SH-SY5Y (cell line): ENCODE measurements around the gene REP15.

ENCODE experiments used
- GATA2 ChIP-seq: IDR thresholded peaks from 2 replicates; pipeline ENCODE4 v1.6.1; 2011; ENCODE audit warnings: mild to moderate bottlenecking, low read depth, low read length
- GATA3 ChIP-seq: IDR thresholded peaks from 2 replicates; pipeline ENCODE4 v1.6.1; 2011; ENCODE audit warnings: low read depth, mild to moderate bottlenecking, low read length, moderate library complexity

Gene REP15

GRCh38 chr12:27689558-27690180 lies 6.6 kb upstream of the REP15 start:
- TF ChIP-seq GATA3 (no peak), GATA2 (no peak)

- no peak for TF ChIP-seq GATA3
- no peak for TF ChIP-seq GATA2
Observed at GRCh38 chr12:27693403-27693802, 2.8 kb upstream of the REP15 start.

- no peak for TF ChIP-seq GATA2
- no peak for TF ChIP-seq GATA3
Observed at GRCh38 chr12:27695556-27696292, 523 bp upstream of the REP15 start.

- TF ChIP-seq GATA2 = no peak
- no peak for TF ChIP-seq GATA3
Observed at GRCh38 chr12:27696864-27697564, 767 bp downstream of the REP15 start.

DNA sequence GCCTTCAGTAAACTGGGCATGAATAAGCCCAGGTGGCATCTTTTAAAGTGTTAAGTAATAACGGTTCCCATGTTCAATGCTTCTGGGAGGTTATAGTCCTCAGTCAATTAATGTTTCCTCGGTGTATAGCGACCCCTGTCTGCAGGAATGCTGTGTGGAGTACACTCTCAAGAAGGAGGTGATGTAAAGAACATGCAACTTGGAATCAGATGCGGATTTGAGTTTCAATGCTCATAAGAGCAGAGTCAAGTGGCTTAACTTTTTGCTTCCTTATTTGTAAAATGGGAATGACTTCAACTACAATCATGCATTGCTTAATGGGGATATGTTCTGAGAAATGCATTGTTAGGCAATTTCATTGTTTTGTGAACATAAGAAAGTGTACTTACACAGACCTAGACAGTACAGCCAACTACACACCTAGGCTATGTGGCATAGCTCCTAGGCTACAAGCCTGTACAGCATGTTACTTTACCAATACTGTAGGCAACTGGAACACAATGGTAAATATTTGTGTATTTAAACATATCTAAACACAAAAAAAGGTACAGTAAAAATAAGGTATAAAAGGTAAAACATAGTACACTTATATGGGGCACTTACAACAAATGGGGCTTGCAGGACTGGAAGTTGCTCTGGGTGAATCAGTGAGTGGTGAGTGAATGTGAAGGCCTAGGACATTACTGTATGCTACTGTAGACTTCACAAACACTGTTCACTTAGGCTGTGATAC lies 7.6 kb downstream of the REP15 start:
- TF ChIP-seq GATA3 (no peak), GATA2 (no peak)

DNA sequence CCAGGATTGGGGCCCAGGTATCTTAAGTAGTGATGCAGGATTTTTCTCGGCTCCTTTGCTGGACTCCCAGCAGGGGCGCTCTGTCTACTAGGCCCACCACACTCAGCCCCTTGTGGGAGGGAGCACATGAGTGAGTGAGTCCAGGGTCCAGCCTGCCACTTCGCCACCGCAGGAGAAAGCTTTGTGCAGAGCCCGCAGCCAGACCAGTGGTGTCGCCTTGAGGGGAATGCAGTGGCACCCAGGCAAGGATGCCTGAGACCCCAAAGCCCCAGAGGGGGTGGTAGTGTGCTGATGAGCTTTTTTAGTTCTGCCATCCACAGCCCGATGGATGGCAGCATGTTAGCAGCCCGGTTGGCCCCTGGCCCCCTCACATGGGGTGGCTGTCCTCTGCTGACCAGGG lies 9.0 kb downstream of the REP15 start:
- TF ChIP-seq GATA2 (no peak), GATA3 (no peak)

DNA sequence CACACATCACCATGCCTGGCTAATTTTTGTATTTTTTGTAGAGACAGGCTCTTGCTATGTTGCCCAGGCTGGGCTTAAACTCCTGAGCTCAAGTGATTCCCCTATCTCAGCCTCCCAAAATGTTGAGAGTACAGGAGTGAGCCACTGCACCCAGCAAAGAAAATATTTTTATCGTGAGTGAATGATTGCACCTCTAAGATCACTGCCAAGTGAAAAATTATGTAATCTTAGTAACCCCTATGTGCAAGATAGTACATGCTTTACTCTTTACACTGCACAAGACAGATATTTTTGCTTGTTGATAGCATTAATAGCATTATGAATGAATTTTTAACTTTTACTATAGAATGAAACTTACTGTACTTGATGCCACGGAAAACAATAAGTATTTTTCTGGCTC lies 11.0 kb downstream of the REP15 start:
- TF ChIP-seq GATA2 = no peak
- TF ChIP-seq GATA3 = no peak

GRCh38 chr12:27709212-27709931 lies 13.1 kb downstream of the REP15 start:
- TF ChIP-seq GATA2 (no peak), GATA3 (no peak)

DNA sequence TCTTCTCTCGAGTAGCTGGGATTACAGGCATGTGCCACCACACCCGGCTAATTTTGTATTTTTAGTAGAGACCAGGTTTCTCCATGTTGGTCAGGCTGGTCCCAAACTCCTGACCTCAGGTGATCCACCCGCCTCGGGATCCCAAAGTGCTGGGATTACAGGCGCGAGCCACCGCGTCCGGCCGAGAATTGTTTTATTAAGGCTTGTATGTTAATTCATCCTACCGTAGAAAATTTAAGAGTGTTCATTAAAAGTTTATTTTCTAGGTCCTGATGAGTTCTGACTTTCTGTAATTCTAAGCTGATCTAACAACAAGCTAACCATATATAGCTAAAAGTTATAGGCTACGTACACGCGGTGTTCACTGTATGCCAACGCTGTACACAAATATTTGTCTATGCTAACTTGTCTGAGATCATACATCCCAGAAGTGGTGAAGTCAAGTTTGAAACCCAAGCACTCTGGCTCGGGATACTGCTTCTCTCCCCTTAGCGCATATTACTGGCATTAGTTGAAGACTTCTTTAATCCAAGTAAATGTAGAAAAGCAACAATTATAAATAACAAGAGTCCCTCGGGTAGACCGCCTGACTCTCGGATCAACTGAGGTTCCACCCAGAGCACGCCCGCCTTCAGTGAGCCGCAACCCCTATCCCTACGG lies 13.8 kb downstream of the REP15 start:
- no peak for TF ChIP-seq GATA3

DNA sequence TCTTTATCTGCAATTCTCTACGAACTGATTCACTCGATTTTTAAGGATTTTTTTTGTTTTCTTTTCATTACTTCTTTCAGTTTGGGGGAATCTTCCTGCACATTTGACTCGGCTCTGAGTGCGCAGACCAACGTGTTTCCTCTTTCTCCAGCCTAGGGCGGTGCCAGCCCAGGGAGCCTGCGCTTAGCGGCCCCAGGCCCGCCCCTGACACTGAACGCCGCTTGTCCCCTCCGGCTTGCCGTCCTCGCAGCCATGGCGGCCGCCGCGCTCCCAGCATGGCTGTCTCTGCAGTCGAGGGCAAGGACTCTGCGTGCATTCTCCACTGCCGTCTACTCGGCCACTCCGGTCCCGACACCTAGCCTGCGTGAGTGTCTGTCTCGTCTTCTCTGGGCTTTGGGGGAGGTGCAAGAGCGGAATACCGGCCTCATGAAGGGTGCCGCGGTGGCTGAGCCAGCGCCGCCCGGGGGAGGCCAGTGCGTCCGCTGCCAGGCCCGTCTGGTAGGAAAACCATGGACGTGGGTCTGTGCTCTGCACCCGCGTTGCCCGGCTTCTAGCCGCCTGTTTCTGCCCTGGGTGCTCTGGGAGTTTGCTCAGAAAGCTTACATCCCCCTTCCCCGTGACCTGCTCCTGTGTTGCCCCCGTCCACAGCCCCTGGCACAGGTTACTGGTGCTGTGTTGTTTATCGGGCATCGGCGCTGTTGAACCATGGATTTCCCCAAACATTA lies 14.5 kb downstream of the REP15 start, which contains the start of gene MRPS35:
TSS of gene MRPS35 (plus strand) at position 241 of the 725 bp plus-strand sequence. CDS start at position 253, 12 bp downstream.
- TF ChIP-seq GATA2 = no peak
- no peak for TF ChIP-seq GATA3

GRCh38 chr12:27711317-27711682 lies 15.1 kb downstream of the REP15 start:
- no peak for TF ChIP-seq GATA3
- TF ChIP-seq GATA2 = no peak

DNA sequence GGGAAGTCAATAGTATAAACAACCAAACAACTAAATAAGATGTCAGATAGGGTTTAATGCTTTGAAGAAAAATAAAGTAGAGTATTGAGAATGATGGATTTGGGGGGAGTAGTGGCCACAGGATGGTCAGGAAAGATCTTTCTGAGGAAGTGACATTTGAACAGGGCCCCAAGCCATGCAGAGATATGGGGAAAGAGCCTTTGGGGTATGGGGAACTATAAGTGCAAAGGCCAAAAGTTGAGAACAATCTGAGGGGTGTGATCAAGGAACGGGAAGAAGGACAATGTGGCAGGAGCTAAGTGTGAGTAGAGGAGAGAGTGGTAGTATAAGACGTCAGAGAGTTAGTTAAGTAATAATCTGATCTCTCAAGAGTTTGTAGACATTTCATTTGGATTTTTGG lies 15.7 kb downstream of the REP15 start:
- TF ChIP-seq GATA3 = no peak
- no peak for TF ChIP-seq GATA2
